Activated T-helper 17 cell treated with anti-CD3 and anti-CD28 coated beads, Interleukin-2, amount 50 U/mL, for 72 hours (primary cell): Measurements from ENCODE around the gene PDXDC1. TPM values are rescaled to one million over a fixed set of nuclear protein-coding genes. Genes with fewer than 3 reads are reported as not detected.
"Not testable (repeated sequence)": the region's sequence is repeated elsewhere in the genome, so short reads cannot be mapped to it uniquely, and the experiment has no call there.

Source experiments
- ATAC-seq: fragments of 150-1000 bp; cut with Tn5 transposase; replicated peaks from 2 replicates; pipeline ENCODE4 v1.10.0; 2021; ENCODE audit warnings: mild to moderate bottlenecking, moderate library complexity
- H3K27ac Mint-ChIP-seq: one replicate; pipeline ENCODE4 v1.8.0; 2022; ENCODE audit warnings: mixed read lengths
- H3K27me3 Mint-ChIP-seq: one replicate; pipeline ENCODE4 v1.8.0; 2022; ENCODE audit warnings: mixed read lengths
- H3K36me3 Mint-ChIP-seq: one replicate; pipeline ENCODE4 v1.8.0; 2022; ENCODE audit warnings: low read depth, mild to moderate bottlenecking, mixed read lengths
- H3K4me1 Mint-ChIP-seq: one replicate; pipeline ENCODE4 v1.8.0; 2022; ENCODE audit warnings: mixed read lengths
- H3K4me3 Mint-ChIP-seq: one replicate; pipeline ENCODE4 v1.8.0; 2022; ENCODE audit warnings: mild to moderate bottlenecking, mixed read lengths
- H3K9me3 Mint-ChIP-seq: one replicate; pipeline ENCODE4 v1.8.0; 2022; ENCODE audit warnings: mixed read lengths
- total RNA-seq, 2 donors: library from RNA; stranded (reverse); gene quantifications; one replicate each; pipeline ENCODE4 v1.2.3, GENCODE V29; 2022

The PDXDC1 gene
- total RNA-seq, 2 donors from 2014 or later, result 49.8 to 60.8 TPM

GRCh38 chr16:14961405-14962186, 13.2 kb upstream of the PDXDC1 start:
- peaks cover 4% of the 10 kb centered on the region for H3K27me3 Mint-ChIP-seq
- H3K9me3 Mint-ChIP-seq, result no peaks in the 10 kb centered on the region
- no peak overlapping the region for H3K4me3 Mint-ChIP-seq
- H3K27ac Mint-ChIP-seq, result no peak overlapping the region
- no peak for ATAC-seq
- no peaks in the 10 kb centered on the region for H3K4me1 Mint-ChIP-seq
- H3K36me3 Mint-ChIP-seq, result no peaks in the 10 kb centered on the region

- Mint-ChIP-seq H3K4me1 (no peaks in the 10 kb centered on the region), H3K27me3 (peaks cover 4% of the 10 kb centered on the region)
Measured at GRCh38 chr16:14963281-14964173, 11.3 kb upstream of the PDXDC1 start.

GRCh38 chr16:14965328-14965727, 9.5 kb upstream of the PDXDC1 start:
- peaks cover 4% of the 10 kb centered on the region for H3K27me3 Mint-ChIP-seq
- no peak overlapping the region for H3K27ac Mint-ChIP-seq
- H3K4me3 Mint-ChIP-seq, result no peak overlapping the region
- no peaks in the 10 kb centered on the region for H3K36me3 Mint-ChIP-seq
- no peak for ATAC-seq
- H3K9me3 Mint-ChIP-seq, result no peaks in the 10 kb centered on the region
- H3K4me1 Mint-ChIP-seq, result no peaks in the 10 kb centered on the region

More at GRCh38 chr16:14963281-14964173, 11.3 kb upstream of the PDXDC1 start:
- Mint-ChIP-seq H3K36me3 (no peaks in the 10 kb centered on the region), H3K9me3 (no peaks in the 10 kb centered on the region), H3K27ac (no peak overlapping the region), H3K4me3 (no peak overlapping the region)
- no peak for ATAC-seq

GRCh38 chr16:14969795-14970194, 5.0 kb upstream of the PDXDC1 start:
- not testable (repeated sequence) for ATAC-seq, H3K36me3 Mint-ChIP-seq, H3K9me3 Mint-ChIP-seq, H3K4me3 Mint-ChIP-seq, H3K27ac Mint-ChIP-seq, H3K4me1 Mint-ChIP-seq, H3K27me3 Mint-ChIP-seq

GRCh38 chr16:14971621-14972228, 3.1 kb upstream of the PDXDC1 start:
- H3K4me1 Mint-ChIP-seq, H3K27me3 Mint-ChIP-seq, H3K4me3 Mint-ChIP-seq, H3K27ac Mint-ChIP-seq, H3K9me3 Mint-ChIP-seq, ATAC-seq, H3K36me3 Mint-ChIP-seq: not testable (repeated sequence)

- peak overlapping the region; percentile 83 for H3K4me3 Mint-ChIP-seq
- H3K9me3 Mint-ChIP-seq, H3K36me3 Mint-ChIP-seq, H3K4me1 Mint-ChIP-seq, ATAC-seq, H3K27me3 Mint-ChIP-seq: not testable (repeated sequence)
- peak overlapping the region; percentile 80 for H3K27ac Mint-ChIP-seq
Measured at GRCh38 chr16:14973785-14974322, 972 bp upstream of the PDXDC1 start.

GRCh38 chr16:14974331-14974655, 533 bp upstream of the PDXDC1 start:
- not testable (repeated sequence) for H3K4me1 Mint-ChIP-seq, H3K9me3 Mint-ChIP-seq, H3K27me3 Mint-ChIP-seq, H3K36me3 Mint-ChIP-seq, ATAC-seq
- peak overlapping the region; percentile 80 for H3K27ac Mint-ChIP-seq
- H3K4me3 Mint-ChIP-seq, result peak overlapping the region; percentile 83

- H3K27me3 Mint-ChIP-seq, H3K9me3 Mint-ChIP-seq, H3K36me3 Mint-ChIP-seq, H3K4me1 Mint-ChIP-seq: not testable (repeated sequence)
- peak; percentile 21 for ATAC-seq
- peak overlapping the region; percentile 76 for H3K27ac Mint-ChIP-seq
- peak overlapping the region; percentile 83 for H3K4me3 Mint-ChIP-seq
Measured at GRCh38 chr16:14975418-14976194, 780 bp downstream of the PDXDC1 start.

- H3K4me1 Mint-ChIP-seq, H3K36me3 Mint-ChIP-seq, H3K9me3 Mint-ChIP-seq, H3K27me3 Mint-ChIP-seq, ATAC-seq, H3K27ac Mint-ChIP-seq: not testable (repeated sequence)
- H3K4me3 Mint-ChIP-seq, result peak overlapping the region; percentile 83
Measured at GRCh38 chr16:14976971-14977736, 2.3 kb downstream of the PDXDC1 start.

GRCh38 chr16:14978281-14978680, 3.5 kb downstream of the PDXDC1 start:
- not testable (repeated sequence) for H3K27ac Mint-ChIP-seq, H3K27me3 Mint-ChIP-seq, H3K4me3 Mint-ChIP-seq, ATAC-seq, H3K4me1 Mint-ChIP-seq, H3K36me3 Mint-ChIP-seq, H3K9me3 Mint-ChIP-seq

GRCh38 chr16:14978908-14979307, 4.1 kb downstream of the PDXDC1 start:
- H3K4me1 Mint-ChIP-seq, H3K4me3 Mint-ChIP-seq, H3K27me3 Mint-ChIP-seq, H3K36me3 Mint-ChIP-seq, ATAC-seq, H3K9me3 Mint-ChIP-seq, H3K27ac Mint-ChIP-seq: not testable (repeated sequence)

- ATAC-seq, H3K4me3 Mint-ChIP-seq, H3K27ac Mint-ChIP-seq, H3K27me3 Mint-ChIP-seq, H3K4me1 Mint-ChIP-seq, H3K9me3 Mint-ChIP-seq: not testable (repeated sequence)
- H3K36me3 Mint-ChIP-seq, result peaks cover 22% of the 10 kb centered on the region
Measured at GRCh38 chr16:14981234-14981633, 6.4 kb downstream of the PDXDC1 start.

- H3K4me3 Mint-ChIP-seq, H3K27ac Mint-ChIP-seq, H3K27me3 Mint-ChIP-seq, H3K4me1 Mint-ChIP-seq, H3K9me3 Mint-ChIP-seq, ATAC-seq: not testable (repeated sequence)
- H3K36me3 Mint-ChIP-seq, result peaks cover 35% of the 10 kb centered on the region
Measured at GRCh38 chr16:14982521-14982920, 7.7 kb downstream of the PDXDC1 start.
